ENCODE measurements around the gene EFCC1.

DNA sequence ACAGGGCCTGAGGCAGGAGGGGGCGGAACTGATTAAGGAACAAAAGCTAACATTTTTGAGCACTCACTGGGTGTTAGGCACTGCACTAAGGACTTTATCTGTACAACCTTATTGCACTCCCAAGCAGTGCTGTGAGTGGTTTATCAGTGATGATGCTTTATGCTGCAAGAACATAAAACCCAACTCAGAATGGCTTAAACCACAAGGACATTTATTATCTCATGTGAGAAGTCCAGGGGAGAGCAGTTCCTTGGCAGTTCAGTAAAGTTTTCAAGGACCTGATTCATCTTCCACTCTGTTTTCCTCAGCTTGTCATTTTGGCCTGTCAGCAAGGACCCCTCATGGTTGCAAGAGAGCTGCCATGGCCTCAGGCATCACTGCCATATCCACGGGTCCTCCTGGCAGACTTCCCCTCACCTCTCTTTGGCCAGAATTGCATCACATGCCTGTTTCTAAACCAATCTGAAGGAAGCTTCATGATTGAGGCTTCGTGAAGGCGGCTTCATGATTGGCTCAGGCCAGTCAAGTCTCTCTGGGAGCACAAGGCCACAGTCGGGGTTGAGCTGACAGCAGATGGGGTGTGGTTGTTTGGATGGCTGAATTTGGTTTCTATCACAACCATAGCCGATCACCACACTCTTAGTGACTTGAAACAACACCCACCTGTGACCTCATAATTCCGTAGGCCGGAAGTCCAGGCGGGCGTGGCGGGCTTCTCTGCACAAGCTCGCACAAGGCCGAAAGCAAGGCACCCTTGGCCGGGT, 15.8 kb downstream of the EFCC1 start:
- TF ChIP-seq, protein P1, sequence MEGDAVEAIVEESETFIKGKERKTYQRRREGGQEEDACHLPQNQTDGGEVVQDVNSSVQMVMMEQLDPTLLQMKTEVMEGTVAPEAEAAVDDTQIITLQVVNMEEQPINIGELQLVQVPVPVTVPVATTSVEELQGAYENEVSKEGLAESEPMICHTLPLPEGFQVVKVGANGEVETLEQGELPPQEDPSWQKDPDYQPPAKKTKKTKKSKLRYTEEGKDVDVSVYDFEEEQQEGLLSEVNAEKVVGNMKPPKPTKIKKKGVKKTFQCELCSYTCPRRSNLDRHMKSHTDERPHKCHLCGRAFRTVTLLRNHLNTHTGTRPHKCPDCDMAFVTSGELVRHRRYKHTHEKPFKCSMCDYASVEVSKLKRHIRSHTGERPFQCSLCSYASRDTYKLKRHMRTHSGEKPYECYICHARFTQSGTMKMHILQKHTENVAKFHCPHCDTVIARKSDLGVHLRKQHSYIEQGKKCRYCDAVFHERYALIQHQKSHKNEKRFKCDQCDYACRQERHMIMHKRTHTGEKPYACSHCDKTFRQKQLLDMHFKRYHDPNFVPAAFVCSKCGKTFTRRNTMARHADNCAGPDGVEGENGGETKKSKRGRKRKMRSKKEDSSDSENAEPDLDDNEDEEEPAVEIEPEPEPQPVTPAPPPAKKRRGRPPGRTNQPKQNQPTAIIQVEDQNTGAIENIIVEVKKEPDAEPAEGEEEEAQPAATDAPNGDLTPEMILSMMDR (IDR thresholded peaks at IDR 0.05 in 2 of 3, conservative IDR thresholded peaks at IDR 0.05 in 1 of 3; ENCODE audit: borderline replicate concordance in 1 of 3, insufficient read depth in 1 of 3, low read depth in 2 of 3, low read length in 2 of 3): no peak
- TF ChIP-seq POLR2A (IDR thresholded peaks at IDR 0.05; ENCODE audit: borderline replicate concordance, extremely low read depth, insufficient read depth, insufficient read length) (no peak), EZH2 (IDR thresholded peaks at IDR 0.05) (no peak), EGR1 (IDR thresholded peaks at IDR 0.05; ENCODE audit: low read depth) (no peak), TCF7L2 (IDR thresholded peaks at IDR 0.05; ENCODE audit: borderline replicate concordance, extremely low read depth, insufficient read depth, insufficient read length) (no peak), FOSL1 (IDR thresholded peaks at IDR 0.05; ENCODE audit: low read depth) (no peak), CEBPB (IDR thresholded peaks at IDR 0.05; ENCODE audit: low read depth) (no peak), CBX3 (IDR thresholded peaks at IDR 0.05; ENCODE audit: low read depth) (no peak), EZH2phosphoT487 (IDR thresholded peaks at IDR 0.05; ENCODE audit: borderline replicate concordance) (no peak), POLR2AphosphoS5 (IDR thresholded peaks at IDR 0.05; ENCODE audit: low read depth, low read length) (no peak), ELF1 (IDR thresholded peaks at IDR 0.05; ENCODE audit: borderline replicate concordance, low read depth) (no peak)
- TF ChIP-seq, protein P2, sequence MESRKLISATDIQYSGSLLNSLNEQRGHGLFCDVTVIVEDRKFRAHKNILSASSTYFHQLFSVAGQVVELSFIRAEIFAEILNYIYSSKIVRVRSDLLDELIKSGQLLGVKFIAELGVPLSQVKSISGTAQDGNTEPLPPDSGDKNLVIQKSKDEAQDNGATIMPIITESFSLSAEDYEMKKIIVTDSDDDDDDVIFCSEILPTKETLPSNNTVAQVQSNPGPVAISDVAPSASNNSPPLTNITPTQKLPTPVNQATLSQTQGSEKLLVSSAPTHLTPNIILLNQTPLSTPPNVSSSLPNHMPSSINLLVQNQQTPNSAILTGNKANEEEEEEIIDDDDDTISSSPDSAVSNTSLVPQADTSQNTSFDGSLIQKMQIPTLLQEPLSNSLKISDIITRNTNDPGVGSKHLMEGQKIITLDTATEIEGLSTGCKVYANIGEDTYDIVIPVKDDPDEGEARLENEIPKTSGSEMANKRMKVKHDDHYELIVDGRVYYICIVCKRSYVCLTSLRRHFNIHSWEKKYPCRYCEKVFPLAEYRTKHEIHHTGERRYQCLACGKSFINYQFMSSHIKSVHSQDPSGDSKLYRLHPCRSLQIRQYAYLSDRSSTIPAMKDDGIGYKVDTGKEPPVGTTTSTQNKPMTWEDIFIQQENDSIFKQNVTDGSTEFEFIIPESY (IDR thresholded peaks at IDR 0.05; ENCODE audit: extremely low read depth, insufficient replicate concordance, low read length): no peak
- TF ChIP-seq, protein P3, sequence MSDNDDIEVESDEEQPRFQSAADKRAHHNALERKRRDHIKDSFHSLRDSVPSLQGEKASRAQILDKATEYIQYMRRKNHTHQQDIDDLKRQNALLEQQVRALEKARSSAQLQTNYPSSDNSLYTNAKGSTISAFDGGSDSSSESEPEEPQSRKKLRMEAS (IDR thresholded peaks at IDR 0.05): no peak
